Neural cell (in vitro differentiated cells): Measurements from ENCODE around the gene WDR20.
"Not testable (repeated sequence)": the region's sequence is repeated elsewhere in the genome, so short reads cannot be mapped to it uniquely, and the experiment has no call there.

ENCODE experiments used
- CTCF ChIP-seq: fragments of 450-650 bp; IDR thresholded peaks from 2 replicates; pipeline ENCODE4 v1.5.1; 2014; ENCODE audit warnings: antibody characterized with exemption, mild to moderate bottlenecking, moderate library complexity; ENCODE audit not compliant: poor library complexity, severe bottlenecking
- EZH2 ChIP-seq: fragments of 200-600, 300-800 bp; shearing (Covaris generic), sonication (generic); IDR thresholded peaks from 2 replicates; pipeline ENCODE4 v1.6.1; 2014; ENCODE audit warnings: antibody characterized with exemption, low read length, borderline replicate concordance, mild to moderate bottlenecking; ENCODE audit not compliant: insufficient read depth, poor library complexity, severe bottlenecking
- POLR2AphosphoS5 ChIP-seq: IDR thresholded peaks from 2 replicates; pipeline ENCODE4 v1.6.1; 2012
- RAD21 ChIP-seq: fragments of 450-650 bp; conservative IDR thresholded peaks from 2 replicates; pipeline ENCODE4 v1.6.1; 2014; ENCODE audit warnings: antibody characterized with exemption, mild to moderate bottlenecking, moderate library complexity

DNA sequence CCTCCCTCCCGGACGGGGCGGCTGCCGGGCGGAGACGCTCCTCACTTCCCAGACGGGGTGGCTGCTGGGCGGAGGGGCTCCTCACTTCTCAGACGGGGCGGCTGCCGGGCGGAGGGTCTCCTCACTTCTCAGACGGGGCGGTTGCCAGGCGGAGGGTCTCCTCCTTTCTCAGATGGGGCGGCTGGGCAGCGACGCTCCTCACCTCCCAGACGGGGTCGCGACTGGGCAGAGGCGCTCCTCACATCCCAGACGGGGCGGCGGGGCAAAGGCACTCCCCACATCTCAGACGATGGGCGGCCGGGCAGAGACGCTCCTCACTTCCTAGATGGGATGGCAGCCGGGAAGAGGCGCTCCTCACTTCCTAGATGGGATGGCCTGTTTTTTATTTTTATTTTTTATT is 33.0 kb downstream of the WDR20 start:
- TF ChIP-seq CTCF, RAD21, POLR2AphosphoS5, EZH2: not testable (repeated sequence)
